GM12878 (cell line): ENCODE data around the gene TGFB1. TPM values are rescaled to one million over a fixed set of nuclear protein-coding genes. Genes with fewer than 3 reads are reported as not detected.
"Not testable (repeated sequence)": the region's sequence is repeated elsewhere in the genome, so short reads cannot be mapped to it uniquely, and the experiment has no call there.

ENCODE experiments used
- ATAC-seq: fragments of 200-7000 bp; cut with Tn5 transposase; 3 replicates; pipeline ENCODE4 v1.9.1; 2020; ENCODE audit warnings: mild to moderate bottlenecking, moderate library complexity
- BruUV-seq: library from RNA; stranded (reverse); fragments of 400-500 nt; replicated peaks from 2 replicates; lab custom pipeline; 2021; lab: Mats Ljungman, UMichigan
- CTCF ChIA-PET: fragments of 300-600 bp; sonication (Branson Sonifier 250); formaldehyde crosslinking; extraction: SDS; loops from one replicate; lab custom pipeline; 2021; ENCODE audit warnings: inconsistent platforms; lab: Yijun Ruan, JAX
- POLR2A ChIA-PET: fragments of 350-600 bp; formaldehyde crosslinking; extraction: SDS; loops from one replicate; lab custom pipeline; 2021; ENCODE audit warnings: inconsistent platforms; lab: Charles Lee
- RAD21 ChIA-PET: fragments of 300-600 bp; sonication (Branson Sonifier 250); formaldehyde crosslinking; loops from one replicate; lab custom pipeline; 2023; ENCODE audit warnings: antibody characterized with exemption; ENCODE audit not compliant: unreplicated experiment; lab: Charles Lee
- SMC1A ChIA-PET: fragments of 300-600 bp; sonication (Branson Sonifier 250); formaldehyde crosslinking; loops from one replicate; lab custom pipeline; 2023; ENCODE audit not compliant: unreplicated experiment, uncharacterized antibody; lab: Charles Lee
- DNase-seq: peaks from one replicate; pipeline ENCODE4 v3.0.0-alpha.2; 2011; ENCODE audit warnings: low read depth, low spot score
- FAIRE-seq: peaks from 3 replicates; lab custom pipeline; 2011; peaks lifted over from hg19 to GRCh38; lab: Jason Lieb, UNC
- H2AFZ ChIP-seq: 2 replicates; pipeline ENCODE4 v1.6.0; 2011; ENCODE audit warnings: low read depth, low read length, control low read depth; ENCODE audit not compliant: control insufficient read depth
- H3K27ac ChIP-seq: 2 replicates; pipeline ENCODE4 v1.5.1; 2011; ENCODE audit warnings: control low read depth; ENCODE audit not compliant: control insufficient read depth, insufficient read depth
- H3K27me3 ChIP-seq, 2 experiments: replicated peaks in 1 of 2; 2 replicates each; pipeline versions ENCODE4 v1.6.0 to v1.6.1; 2011; ENCODE audit warnings: low read length in 1 of 2; ENCODE audit not compliant: control insufficient read depth in 2 of 2, insufficient read depth in 2 of 2
- H3K36me3 ChIP-seq, 2 experiments: 2 replicates each; pipeline ENCODE4 v1.5.1; 2011; ENCODE audit warnings: low read length in 1 of 2; ENCODE audit not compliant: control insufficient read depth in 2 of 2, insufficient read depth in 2 of 2
- H3K4me1 ChIP-seq: 2 replicates; pipeline ENCODE4 v1.6.1; 2011; ENCODE audit warnings: mild to moderate bottlenecking, low read length, moderate library complexity, mixed read lengths; ENCODE audit not compliant: control insufficient read depth, insufficient read depth
- H3K4me2 ChIP-seq: 2 replicates; pipeline ENCODE4 v1.6.0; 2011; ENCODE audit warnings: control low read depth; ENCODE audit not compliant: control insufficient read depth, insufficient read depth
- H3K4me3 ChIP-seq: fragments of 200-600 bp; sonication (generic); 2 replicates; pipeline ENCODE4 v1.5.1; 2016
- H3K79me2 ChIP-seq: 2 replicates; pipeline ENCODE4 v1.6.0; 2011; ENCODE audit warnings: low read length; ENCODE audit not compliant: control insufficient read depth, insufficient read depth
- H3K9ac ChIP-seq: 2 replicates; pipeline ENCODE4 v1.8.0; 2011; ENCODE audit warnings: low read length, control low read depth, mixed read lengths; ENCODE audit not compliant: control insufficient read depth, insufficient read depth
- H3K9me3 ChIP-seq: replicated peaks from 3 replicates; pipeline ENCODE4 v1.5.1; 2011; ENCODE audit warnings: mild to moderate bottlenecking, low read length; ENCODE audit not compliant: control insufficient read depth, insufficient read depth
- H4K20me1 ChIP-seq: 2 replicates; pipeline ENCODE4 v1.6.0; 2011; ENCODE audit not compliant: control insufficient read depth, insufficient read depth
- E4F1 ChIP-seq: fragments of 450-650 bp; IDR thresholded peaks from 2 replicates; pipeline ENCODE4 v1.6.1; 2018; ENCODE audit warnings: borderline replicate concordance, mild to moderate bottlenecking; ENCODE audit not compliant: partially characterized antibody
- ETV6 ChIP-seq, 2 experiments: fragments of 450-650 bp in 1 of 2; IDR thresholded peaks in 1 of 2; conservative IDR thresholded peaks in 1 of 2; 2 replicates each; pipeline ENCODE4 v1.6.1; 2014; ENCODE audit warnings: antibody characterized with exemption in 1 of 2, borderline replicate concordance in 1 of 2, low read depth in 1 of 2, mild to moderate bottlenecking in 1 of 2, moderate library complexity in 1 of 2
- HSF1 ChIP-seq: fragments of 150-350 bp; IDR thresholded peaks from 2 replicates; pipeline ENCODE4 v1.6.1; 2014; ENCODE audit warnings: mild to moderate bottlenecking, low read depth, low read length
- NRF1 ChIP-seq: conservative IDR thresholded peaks from 2 replicates; pipeline ENCODE4 v1.6.1; 2011; ENCODE audit warnings: mild to moderate bottlenecking, low read depth, low read length, improper control_type of control experiment
- PBX3 ChIP-seq: IDR thresholded peaks from 2 replicates; pipeline ENCODE4 v1.6.1; 2011; ENCODE audit warnings: mild to moderate bottlenecking, low read depth, low read length, moderate library complexity; ENCODE audit not compliant: insufficient replicate concordance
- ZBTB11 ChIP-seq: fragments of 450-650 bp; formaldehyde crosslinking; IDR thresholded peaks from 2 replicates; pipeline ENCODE4 v1.5.0; 2022; ENCODE audit warnings: mild to moderate bottlenecking, missing genetic modification characterization
- WGBS: methylation state at CpG from one replicate; pipeline ENCODE4 v1.1.6; 2016; ENCODE audit warnings: low lambda C conversion rate; ENCODE audit not compliant: insufficient replicate concordance, insufficient coverage; ENCODE audit errors: missing lambda C conversion rate; 5-methylcytosine and 5-hydroxymethylcytosine counted together
- in situ Hi-C: fragments of 300-500 bp; cut with MboI; formaldehyde crosslinking; loops from 9 replicates; pipeline ENCODE4 v1.14.3; 2018; ENCODE audit warnings: mixed read lengths
- intact Hi-C: fragments of 100-400 bp; cut with micrococcal nuclease; formaldehyde crosslinking; loops from one replicate; pipeline ENCODE4 v1.14.2; 2022; ENCODE audit not compliant: unreplicated experiment
- polyA plus RNA-seq, 11 experiments: library from polyadenylated mRNA; depleted of rRNA in 4 of 11; unstranded in 6 of 11; stranded (reverse) in 5 of 11; fragments of >200 nt; fragmentation: Nextera tagmentation in 4 of 11; fragmentation: Illumina TruSeq in 1 of 11; extraction: Ambion mirVana in 4 of 11; extraction: Trizol in 1 of 11; gene quantifications; 1 replicate in 1 of 11; 2 replicates in 10 of 11; pipeline versions ENCODE4 v1.2.1 to v1.2.3, GENCODE V29; 2011 to 2016; ENCODE audit warnings: inconsistent platforms in 2 of 11, missing spikeins in 2 of 11, low read depth in 1 of 11
- total RNA-seq, 4 experiments: library from RNA; depleted of rRNA in 3 of 4; stranded (reverse); fragments of >200 nt in 3 of 4; fragmentation: Illumina TruSeq in 1 of 4; extraction: Trizol in 1 of 4; gene quantifications; 2 replicates each; pipeline versions ENCODE4 v1.2.1 to v1.2.3, GENCODE V29; 2013 to 2021

TGFB1 gene
- total and polyA plus RNA-seq, 10 of the 15 experiments (the other 5 are each of a cell fraction or from before 2014, with no cell fraction given): 0.23 to 120 (median 10.9) TPM

- H3K9me3 ChIP-seq, intact Hi-C loops, H3K79me2 ChIP-seq, H2AFZ ChIP-seq, in situ Hi-C loops, H3K4me2 ChIP-seq, H3K4me3 ChIP-seq, BruUV-seq, FAIRE-seq, DNase-seq, ATAC-seq, H3K36me3 ChIP-seq, H3K27ac ChIP-seq, RAD21 ChIA-PET, CTCF ChIA-PET, SMC1A ChIA-PET: not testable (repeated sequence)
- 88% methylated on average over 5 of the region's 5 CpGs for WGBS
- peaks cover 18% of the 10 kb centered on the region for H3K4me1 ChIP-seq
- peak in 1 of 2 experiments; percentile 57; a peak in 2 of 4 replicates for TF ChIP-seq ETV6 (conservative IDR thresholded peaks at IDR 0.05 in 1 of 2, IDR thresholded peaks at IDR 0.05 in 1 of 2; ENCODE audit: borderline replicate concordance in 1 of 2, low read depth in 1 of 2)
- TF ChIP-seq, all 136 proteins: peak for 1; not testable (repeated sequence) for 135
- POLR2A ChIA-PET, H3K9ac ChIP-seq, H3K27me3 ChIP-seq, H4K20me1 ChIP-seq: not testable (repeated sequence)
Measured at GRCh38 chr19:41371119-41371518, 17.4 kb upstream of the TGFB1 start.

GRCh38 chr19:41369769-41370168 lies 16.0 kb upstream of the TGFB1 start:
- no peak overlapping the region for H2AFZ ChIP-seq
- ChIA-PET CTCF (interaction anchor here (0.8 to 1.8 kb wide), 2 partner anchors 26 to 29 kb away, joined by 3 to 7 read pairs; no protein-coding TSS in a partner anchor), SMC1A (interaction anchor here (1.6 kb wide), 1 partner anchor 39 kb away, joined by 3 read pairs; no protein-coding TSS in a partner anchor), RAD21 (no interaction called here), POLR2A (interaction anchor here (1.2 kb wide), 1 partner anchor 10 kb away, joined by 6 read pairs; no protein-coding TSS in a partner anchor)
- BruUV-seq: no TSS peak
- H3K9me3 ChIP-seq: no peaks in the 10 kb centered on the region
- H3K4me1 ChIP-seq: peaks cover 18% of the 10 kb centered on the region
- in situ Hi-C loops: no loop called here
- FAIRE-seq: no peak
- H3K4me3 ChIP-seq: no peak overlapping the region
- 95% methylated on average over 2 of the region's 2 CpGs for WGBS
- no peak overlapping the region for H3K27ac ChIP-seq
- DNase-seq: no peak
- peaks cover 15% of the 10 kb centered on the region for H3K79me2 ChIP-seq
- no peak for ATAC-seq
- no peaks in the 10 kb centered on the region for H4K20me1 ChIP-seq
- H3K9ac ChIP-seq: no peak overlapping the region
- intact Hi-C loops: no loop called here
- H3K27me3 ChIP-seq: no peaks in the 10 kb centered on the region
- no peaks in the 10 kb centered on the region for H3K36me3 ChIP-seq
- no peak overlapping the region for H3K4me2 ChIP-seq
- TF ChIP-seq PBX3: no peak
- TF ChIP-seq NRF1: no peak
- TF ChIP-seq E4F1: no peak
- TF ChIP-seq ZBTB11: no peak
- TF ChIP-seq HSF1: no peak
